Spleen (tissue), 7 donors: ENCODE data around the gene CLIC2.

Experiments
- CTCF ChIP-seq, 11 experiments: fragments of 200-600 bp in 7 of 11; fragments of 450-650 bp in 4 of 11; sonication (generic) in 4 of 11; IDR thresholded peaks in 8 of 11; conservative IDR thresholded peaks in 3 of 11; 1 replicate in 7 of 11; 2 replicates in 4 of 11; pipeline versions ENCODE4 v1.4.0 to v1.8.0; 2016 to 2021; ENCODE audit warnings: antibody characterized with exemption in 11 of 11, inconsistent platforms in 4 of 11, mild to moderate bottlenecking in 1 of 11
- POLR2A ChIP-seq, 3 donors: fragments of 450-650 bp; IDR thresholded peaks; one replicate each; pipeline ENCODE4 v1.5.1; 2017; ENCODE audit warnings: antibody characterized with exemption in 3 of 3, mild to moderate bottlenecking in 1 of 3
- donor health status: DM: no; HTN: no; CAD: no; lungs with moderate emphysema.
- donor health status: DM: no; HTN: no; CAD: no.
- donor health status: DM: no; HTN: no; CAD: no.

GRCh38 chrX:155251391-155251790 is 83.0 kb downstream of the CLIC2 start:
- TF ChIP-seq CTCF (IDR thresholded peaks at IDR 0.05 in 8 of 11, conservative IDR thresholded peaks at IDR 0.05 in 3 of 11) (no peak), POLR2A (IDR thresholded peaks at IDR 0.05) (no peak)
